ENCODE measurements around the gene CMC2.

The CMC2 gene

GRCh38 chr16:81005610-81006161 is 999 bp downstream of the CMC2 start:
- no peak overlapping the region for H3K27ac ChIP-seq
- H3K9me3 ChIP-seq (ENCODE audit: severe bottlenecking), result no peaks in the 10 kb centered on the region
- H3K27me3 ChIP-seq (ENCODE audit: insufficient read depth, low read depth, severe bottlenecking), result no peaks in the 10 kb centered on the region
- no peak for TF ChIP-seq CTCF (IDR thresholded peaks at IDR 0.05; ENCODE audit: low read depth, low read length)
- no peaks in the 10 kb centered on the region for H3K36me3 ChIP-seq
- DNase-seq, result no peak
- H3K4me3 ChIP-seq (ENCODE audit: low read depth, low read length), result peak overlapping the region; percentile 83

- DNase-seq, result no peak
- Histone ChIP-seq H3K4me3 (ENCODE audit: low read depth, low read length) (no peak overlapping the region), H3K9me3 (ENCODE audit: severe bottlenecking) (no peaks in the 10 kb centered on the region), H3K27ac (no peak overlapping the region), H3K27me3 (ENCODE audit: insufficient read depth, low read depth, severe bottlenecking) (no peaks in the 10 kb centered on the region), H3K36me3 (no peaks in the 10 kb centered on the region)
- 0 out of 2 replicates have a peak, but pooled peaks have one; percentile 9 for TF ChIP-seq CTCF (IDR thresholded peaks at IDR 0.05; ENCODE audit: low read depth, low read length)
Measured at GRCh38 chr16:81004646-81005353, 1.9 kb downstream of the CMC2 start.

- Histone ChIP-seq H3K9me3 (ENCODE audit: severe bottlenecking) (no peaks in the 10 kb centered on the region), H3K27me3 (ENCODE audit: insufficient read depth, low read depth, severe bottlenecking) (no peaks in the 10 kb centered on the region), H3K27ac (no peak overlapping the region), H3K4me3 (ENCODE audit: low read depth, low read length) (no peak overlapping the region), H3K36me3 (no peaks in the 10 kb centered on the region)
- TF ChIP-seq CTCF (IDR thresholded peaks at IDR 0.05; ENCODE audit: low read depth, low read length), result no peak
- DNase-seq, result no peak
Measured at GRCh38 chr16:81003610-81004460, 2.9 kb downstream of the CMC2 start.

- Histone ChIP-seq H3K27me3 (ENCODE audit: insufficient read depth, low read depth, severe bottlenecking) (no peaks in the 10 kb centered on the region), H3K36me3 (no peaks in the 10 kb centered on the region), H3K9me3 (ENCODE audit: severe bottlenecking) (no peaks in the 10 kb centered on the region), H3K27ac (no peak overlapping the region), H3K4me3 (ENCODE audit: low read depth, low read length) (no peak overlapping the region)
- DNase-seq, result no peak
- no peak for TF ChIP-seq CTCF (IDR thresholded peaks at IDR 0.05; ENCODE audit: low read depth, low read length)
Measured at GRCh38 chr16:81003064-81003463, 3.6 kb downstream of the CMC2 start.

- H3K27ac ChIP-seq, result no peak overlapping the region
- no peaks in the 10 kb centered on the region for H3K27me3 ChIP-seq (ENCODE audit: insufficient read depth, low read depth, severe bottlenecking)
- no peak for DNase-seq
- no peak overlapping the region for H3K4me3 ChIP-seq (ENCODE audit: low read depth, low read length)
- no peaks in the 10 kb centered on the region for H3K36me3 ChIP-seq
- TF ChIP-seq CTCF (IDR thresholded peaks at IDR 0.05; ENCODE audit: low read depth, low read length), result no peak
- H3K9me3 ChIP-seq (ENCODE audit: severe bottlenecking), result no peaks in the 10 kb centered on the region
Measured at GRCh38 chr16:81001330-81001729, 5.4 kb downstream of the CMC2 start.

All from WERI-Rb-1 (cell line).